ENCODE results near the gene DLGAP3.

Gene DLGAP3

GRCh38 chr1:34907487-34908090 lies 21.9 kb downstream of the DLGAP3 start:
- no peak for TF ChIP-seq CTCF (conservative IDR thresholded peaks at IDR 0.05)

GRCh38 chr1:34906756-34907155 lies 22.7 kb downstream of the DLGAP3 start:
- no peak for TF ChIP-seq CTCF (conservative IDR thresholded peaks at IDR 0.05)
- H3K27ac ChIP-seq: no peak overlapping the region

More at GRCh38 chr1:34907487-34908090, 21.9 kb downstream of the DLGAP3 start:
- no peak overlapping the region for H3K27ac ChIP-seq

GRCh38 chr1:34906222-34906621 lies 23.2 kb downstream of the DLGAP3 start:
- no peak for TF ChIP-seq CTCF (conservative IDR thresholded peaks at IDR 0.05)
- no peak overlapping the region for H3K27ac ChIP-seq

GRCh38 chr1:34905098-34905459 lies 24.4 kb downstream of the DLGAP3 start:
- no peak overlapping the region for H3K27ac ChIP-seq
- no peak for TF ChIP-seq CTCF (conservative IDR thresholded peaks at IDR 0.05)

- no peak for TF ChIP-seq CTCF (conservative IDR thresholded peaks at IDR 0.05)
- no peak overlapping the region for H3K27ac ChIP-seq
These were observed 25.0 kb downstream of the DLGAP3 start for GRCh38 chr1:34904236-34905097.

- no peak for TF ChIP-seq CTCF (conservative IDR thresholded peaks at IDR 0.05)
- no peak overlapping the region for H3K27ac ChIP-seq
These were observed 27.5 kb downstream of the DLGAP3 start for GRCh38 chr1:34901919-34902318.

- no peak overlapping the region for H3K27ac ChIP-seq
- TF ChIP-seq CTCF (conservative IDR thresholded peaks at IDR 0.05): no peak
These were observed 28.5 kb downstream of the DLGAP3 start for GRCh38 chr1:34900775-34901502.
